LNCaP clone FGC (cell line): ENCODE results near the gene CDK18.

ENCODE experiments used
- DNase-seq: peaks from one replicate; pipeline ENCODE4 v3.0.0-alpha.2; 2011; ENCODE audit warnings: low read depth
- H3K4me3 ChIP-seq: 2 replicates; pipeline ENCODE4 v1.5.1; 2011; ENCODE audit warnings: mild to moderate bottlenecking, low read depth, low read length, control low read depth
- CTCF ChIP-seq: IDR thresholded peaks from 2 replicates; pipeline ENCODE4 v1.5.1; 2012; ENCODE audit warnings: mild to moderate bottlenecking; ENCODE audit not compliant: control insufficient read depth, insufficient read depth; ENCODE audit errors: extremely low read depth

The CDK18 gene

DNA sequence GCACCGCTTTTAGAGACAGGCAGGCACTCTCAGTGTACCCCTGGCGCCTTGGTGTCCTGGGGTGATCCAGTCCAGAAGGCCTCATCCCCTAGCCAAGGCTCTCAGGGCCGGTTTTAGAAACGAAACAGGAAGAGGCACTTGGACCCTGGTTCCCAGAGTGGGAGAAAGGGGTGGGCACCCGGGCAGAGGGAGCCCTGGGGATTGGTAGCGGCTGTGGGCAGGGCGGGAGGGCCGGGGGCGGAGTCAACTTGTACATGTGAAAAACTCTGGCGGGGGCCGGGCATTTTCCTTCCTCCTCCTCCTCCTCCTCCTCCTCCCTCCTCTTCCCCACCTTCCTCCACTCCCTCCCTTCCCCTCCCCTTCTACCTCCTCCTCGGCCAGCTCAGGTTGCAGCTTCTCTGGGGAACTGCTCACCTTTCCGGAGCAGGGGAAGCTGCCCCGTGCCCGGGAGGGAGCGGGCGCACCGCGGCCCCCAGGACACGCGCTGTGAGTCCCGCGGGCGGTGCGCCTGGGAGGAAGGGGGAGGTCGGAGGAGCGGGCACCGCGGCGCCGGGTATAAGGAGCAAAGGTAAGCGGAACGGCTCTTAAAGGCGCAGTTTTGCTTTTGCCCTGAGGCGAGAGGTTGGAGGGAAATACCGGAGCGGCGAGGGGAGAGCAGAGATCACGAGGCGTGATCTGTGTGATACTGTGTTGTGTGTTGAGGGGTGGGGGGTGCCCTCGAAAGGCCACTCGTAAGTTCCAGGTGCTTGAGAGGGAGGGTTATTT, at the start of gene CDK18:
Gene CDK18 (plus strand): TSS at position 359 of the 765 bp plus-strand sequence. CDS start 18,499 bp downstream, outside the sequence.
- DNase-seq, result no peak

DNA sequence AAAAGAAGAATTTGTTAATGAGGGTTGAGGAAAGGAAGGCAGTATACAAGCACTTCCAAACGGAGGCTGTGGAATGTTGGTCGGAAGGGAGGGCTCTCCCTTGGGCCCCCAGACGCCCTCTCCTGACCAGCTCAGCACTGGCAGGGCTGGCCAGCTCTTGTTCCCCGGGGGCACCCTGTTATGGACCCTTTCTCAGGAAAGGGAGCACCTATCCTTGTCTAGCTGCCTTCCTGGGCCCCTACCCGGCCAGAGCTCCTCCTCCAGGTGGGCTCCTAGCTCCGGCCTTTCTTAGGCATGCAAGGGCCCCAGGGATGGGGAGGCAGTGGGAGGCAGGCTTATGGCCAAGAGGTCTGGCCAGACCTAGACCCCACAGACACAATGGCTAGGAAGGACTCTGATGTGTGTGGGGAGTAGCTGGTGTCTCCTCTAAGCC, 49.5 kb upstream of the CDK18 start:
- TF ChIP-seq CTCF, result no peak
- DNase-seq, result no peak
- H3K4me3 ChIP-seq, result no peak overlapping the region

More for the DNA sequence above, at the start of gene CDK18:
- H3K4me3 ChIP-seq, result peak within 1 kb of the TSS; percentile 53
- no peak for TF ChIP-seq CTCF

GRCh38 chr1:205455581-205456382, 48.7 kb upstream of the CDK18 start, which contains the start of gene BLACAT1:
TSS of gene BLACAT1 (minus strand) at chr1:205456045.
- no peak for DNase-seq
- TF ChIP-seq CTCF, result no peak
- no peak within 1 kb of the TSS for H3K4me3 ChIP-seq

DNA sequence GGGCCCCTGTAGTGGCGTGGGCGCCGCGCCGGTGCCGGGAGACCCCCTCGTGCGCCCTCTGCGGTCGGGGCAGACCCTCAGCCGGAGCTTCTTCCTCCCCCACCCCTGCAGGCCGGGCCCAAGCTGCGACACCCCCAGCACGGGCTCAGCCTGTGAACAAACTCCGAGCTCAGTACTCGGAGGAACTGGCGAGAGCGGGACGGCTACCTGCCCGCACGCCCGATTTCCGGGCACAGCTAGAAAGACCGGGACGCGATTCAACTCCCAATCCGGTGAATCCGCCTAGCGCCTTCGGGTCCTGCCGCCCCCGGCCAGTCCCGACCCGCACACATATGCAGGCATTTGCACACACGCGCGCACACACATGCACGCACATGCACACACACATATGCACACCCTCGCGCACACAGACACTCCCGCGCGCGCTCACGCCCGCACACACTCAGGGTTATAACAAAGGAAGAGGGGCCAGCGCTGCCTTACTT, 48.0 kb upstream of the CDK18 start:
- no peak for TF ChIP-seq CTCF
- H3K4me3 ChIP-seq, result no peak overlapping the region
- DNase-seq, result no peak

GRCh38 chr1:205456868-205457745, 47.4 kb upstream of the CDK18 start:
- TF ChIP-seq CTCF, result no peak
- no peak for DNase-seq
- no peak overlapping the region for H3K4me3 ChIP-seq

- H3K4me3 ChIP-seq, result no peak overlapping the region
- TF ChIP-seq CTCF, result no peak
- peak; percentile 10 for DNase-seq
These were observed 45.5 kb upstream of the CDK18 start for GRCh38 chr1:205458777-205459566.
